LHCN-M2 (cell line): ENCODE results near the gene LRFN2. TPM values are rescaled to one million over a fixed set of nuclear protein-coding genes. Genes with fewer than 3 reads are reported as not detected.

Source experiments
- DNase-seq: peaks from one replicate; pipeline ENCODE4 v3.0.0-alpha.2; 2012; ENCODE audit warnings: low read depth
- total RNA-seq: library from RNA; depleted of rRNA; stranded (reverse); fragments of >200 nt; gene quantifications from 2 replicates; pipeline ENCODE4 v1.2.3, GENCODE V29; 2014

The LRFN2 gene
- total RNA-seq, 1 experiment from 2014 or later, result not detected

GRCh38 chr6:40400738-40401137 is 186.4 kb downstream of the LRFN2 start:
- DNase-seq, result no peak

- no peak for DNase-seq
Measured at GRCh38 chr6:40399888-40400457, 187.2 kb downstream of the LRFN2 start.

GRCh38 chr6:40398810-40399477 is 188.2 kb downstream of the LRFN2 start:
- no peak for DNase-seq

- DNase-seq, result no peak
Measured at GRCh38 chr6:40398034-40398691, 189.0 kb downstream of the LRFN2 start.

- DNase-seq, result no peak
Measured at GRCh38 chr6:40397287-40398033, 189.7 kb downstream of the LRFN2 start.

GRCh38 chr6:40395698-40396076 is 191.5 kb downstream of the LRFN2 start:
- DNase-seq, result no peak

GRCh38 chr6:40395066-40395697 is 192.0 kb downstream of the LRFN2 start:
- no peak for DNase-seq

GRCh38 chr6:40394381-40394780 is 192.8 kb downstream of the LRFN2 start:
- no peak for DNase-seq

GRCh38 chr6:40393641-40394040 is 193.5 kb downstream of the LRFN2 start:
- DNase-seq, result no peak

- DNase-seq, result no peak
Measured at GRCh38 chr6:40392589-40392988, 194.6 kb downstream of the LRFN2 start.

- no peak for DNase-seq
Measured at GRCh38 chr6:40391851-40392517, 195.2 kb downstream of the LRFN2 start.

- DNase-seq, result no peak
Measured at GRCh38 chr6:40391086-40391485, 196.1 kb downstream of the LRFN2 start.

GRCh38 chr6:40390144-40390800 is 196.9 kb downstream of the LRFN2 start:
- no peak for DNase-seq

- DNase-seq, result no peak
Measured at GRCh38 chr6:40389254-40389653, 197.9 kb downstream of the LRFN2 start.

GRCh38 chr6:40387871-40388264 is 199.3 kb downstream of the LRFN2 start:
- DNase-seq, result no peak

- no peak for DNase-seq
Measured at GRCh38 chr6:40387127-40387870, 199.9 kb downstream of the LRFN2 start.

GRCh38 chr6:40386200-40386599 is 201.0 kb downstream of the LRFN2 start:
- no peak for DNase-seq

GRCh38 chr6:40383348-40384115 is 203.6 kb downstream of the LRFN2 start:
- no peak for DNase-seq

GRCh38 chr6:40380271-40380670 is 206.9 kb downstream of the LRFN2 start:
- no peak for DNase-seq
